H1 (cell line): Measurements from ENCODE around the gene ASCC2. TPM values are rescaled to one million over a fixed set of nuclear protein-coding genes. Genes with fewer than 3 reads are reported as not detected.

Experiments
- CHD2 ChIP-seq: IDR thresholded peaks from 2 replicates; pipeline ENCODE4 v1.6.1; 2012; ENCODE audit warnings: low read length, improper control_type of control experiment
- CHD7 ChIP-seq: fragments of 300-600 bp; sonication (generic); IDR thresholded peaks from 2 replicates; pipeline ENCODE4 v1.7.1; 2012; ENCODE audit warnings: low read length, moderate library complexity, mild to moderate bottlenecking, inconsistent platforms; ENCODE audit not compliant: insufficient replicate concordance
- E2F6 ChIP-seq: IDR thresholded peaks from 2 replicates; pipeline ENCODE4 v1.6.1; 2012; ENCODE audit warnings: inconsistent platforms
- GTF2F1 ChIP-seq: IDR thresholded peaks from 2 replicates; pipeline ENCODE4 v1.6.1; 2012; ENCODE audit warnings: low read depth, low read length, improper control_type of control experiment, borderline replicate concordance
- polyA plus RNA-seq, 7 experiments: library from polyadenylated mRNA; depleted of rRNA in 3 of 7; stranded (reverse) in 5 of 7; unstranded in 2 of 7; fragments of >200 nt in 5 of 7; fragments of 200-250 nt in 2 of 7; gene quantifications; 1 replicate in 5 of 7; 2 replicates in 1 of 7; 4 replicates in 1 of 7; pipeline versions ENCODE4 v1.2.1 to v1.2.3, GENCODE V29; 2011 to 2013; ENCODE audit warnings: missing spikeins in 2 of 7, mixed read lengths in 2 of 7
- total RNA-seq: library from RNA; stranded (reverse); fragmentation: NEBNext Ultra II Directional; extraction: Animal tissue kit (Norgen Biotek cat#: 25700); gene quantifications from 2 replicates; pipeline ENCODE4 v1.2.1, GENCODE V29; 2021

The ASCC2 gene
- total and polyA plus RNA-seq, 2 of the 8 experiments (the other 6 are each of a cell fraction or from before 2014, with no cell fraction given) = 35.0 to 35.8 TPM

DNA sequence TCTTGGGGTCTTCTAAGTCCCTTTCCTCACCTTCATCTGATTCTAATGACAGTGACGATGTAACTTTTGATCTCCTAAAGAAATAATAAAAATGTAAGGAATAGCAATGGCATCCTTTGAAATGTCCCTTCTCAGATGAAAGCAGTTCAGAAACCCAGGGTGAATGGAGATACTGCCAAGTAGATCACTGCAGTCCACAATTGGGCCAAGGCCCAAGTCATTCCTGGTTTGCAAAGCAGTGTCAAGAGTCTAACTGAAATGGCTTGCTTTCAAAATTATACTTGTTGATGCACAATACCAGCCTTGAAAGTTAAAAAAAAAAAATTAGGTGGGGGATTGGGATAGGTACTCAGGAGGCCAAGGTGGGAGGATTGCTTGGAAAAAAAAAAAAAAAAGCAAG is 20.4 kb downstream of the ASCC2 start (continued):
- no peak for TF ChIP-seq CHD7
- TF ChIP-seq E2F6 = no peak
- TF ChIP-seq CHD2 = no peak
- TF ChIP-seq GTF2F1 = no peak
